Mesendoderm (in vitro differentiated cells): ENCODE results near the gene TAB3.

Experiments
- DNase-seq: peaks from one replicate; pipeline ENCODE4 v3.0.0; 2013
- H2AK5ac ChIP-seq: 2 replicates; pipeline ENCODE4 v1.6.1; 2013; ENCODE audit warnings: low read length, inconsistent platforms
- H2BK120ac ChIP-seq: 2 replicates; pipeline ENCODE4 v1.6.1; 2013; ENCODE audit warnings: low read depth, mild to moderate bottlenecking, low read length, moderate library complexity, mixed read lengths
- H2BK15ac ChIP-seq: replicated peaks from 2 replicates; pipeline ENCODE4 v1.6.1; 2013; ENCODE audit warnings: low read depth, mild to moderate bottlenecking, moderate library complexity
- H2BK5ac ChIP-seq: 2 replicates; pipeline ENCODE4 v1.6.1; 2013; ENCODE audit warnings: low read length, inconsistent platforms
- H3K18ac ChIP-seq: 2 replicates; pipeline ENCODE4 v1.6.1; 2013; ENCODE audit warnings: mild to moderate bottlenecking, low read length, mixed read lengths
- H3K23ac ChIP-seq: one replicate; pipeline ENCODE4 v1.6.1; 2013; ENCODE audit warnings: low read length
- H3K27ac ChIP-seq: 2 replicates; pipeline ENCODE4 v1.5.1; 2013; ENCODE audit warnings: low read depth, mild to moderate bottlenecking, inconsistent platforms, low read length, moderate library complexity
- H3K27me3 ChIP-seq: 2 replicates; pipeline ENCODE4 v1.6.1; 2013; ENCODE audit warnings: low read length, control low read depth, mild to moderate bottlenecking, inconsistent platforms; ENCODE audit not compliant: insufficient read depth, poor library complexity
- H3K36me3 ChIP-seq: 2 replicates; pipeline ENCODE4 v1.6.1; 2013; ENCODE audit warnings: low read length, inconsistent platforms; ENCODE audit not compliant: control insufficient read depth, insufficient read depth
- H3K4ac ChIP-seq: one replicate; pipeline ENCODE4 v1.6.1; 2013; ENCODE audit warnings: low read depth, mild to moderate bottlenecking, low read length, moderate library complexity
- H3K4me1 ChIP-seq: 2 replicates; pipeline ENCODE4 v1.6.1; 2013; ENCODE audit warnings: low read depth, low read length, inconsistent platforms; ENCODE audit not compliant: control insufficient read depth
- H3K4me2 ChIP-seq: 2 replicates; pipeline ENCODE4 v1.6.1; 2013; ENCODE audit warnings: low read length
- H3K4me3 ChIP-seq: 2 replicates; pipeline ENCODE4 v1.5.1; 2013; ENCODE audit warnings: mild to moderate bottlenecking, low read length
- H3K56ac ChIP-seq: one replicate; pipeline ENCODE4 v1.6.1; 2013; ENCODE audit warnings: low read length
- H3K79me1 ChIP-seq: 2 replicates; pipeline ENCODE4 v1.6.1; 2013; ENCODE audit warnings: low read length, inconsistent platforms
- H3K79me2 ChIP-seq: 2 replicates; pipeline ENCODE4 v1.6.1; 2013; ENCODE audit warnings: mild to moderate bottlenecking, low read length; ENCODE audit not compliant: control insufficient read depth, insufficient read depth
- H3K9ac ChIP-seq: 2 replicates; pipeline ENCODE4 v1.6.1; 2013; ENCODE audit warnings: low read length, inconsistent platforms
- H4K5ac ChIP-seq: one replicate; pipeline ENCODE4 v1.6.1; 2013; ENCODE audit warnings: low read length
- H4K8ac ChIP-seq: one replicate; pipeline ENCODE4 v1.6.1; 2013; ENCODE audit warnings: low read depth, mild to moderate bottlenecking, control low read depth, low read length, moderate library complexity
- WGBS: extraction: QIAGEN DNeasy Blood & Tissue Kit; methylation state at CpG from one replicate; pipeline ENCODE4 v1.1.7; 2013; ENCODE audit warnings: low lambda C conversion rate, missing lambda C conversion rate; ENCODE audit not compliant: insufficient coverage; ENCODE audit errors: extremely low coverage; 5-methylcytosine and 5-hydroxymethylcytosine counted together

Gene TAB3

DNA sequence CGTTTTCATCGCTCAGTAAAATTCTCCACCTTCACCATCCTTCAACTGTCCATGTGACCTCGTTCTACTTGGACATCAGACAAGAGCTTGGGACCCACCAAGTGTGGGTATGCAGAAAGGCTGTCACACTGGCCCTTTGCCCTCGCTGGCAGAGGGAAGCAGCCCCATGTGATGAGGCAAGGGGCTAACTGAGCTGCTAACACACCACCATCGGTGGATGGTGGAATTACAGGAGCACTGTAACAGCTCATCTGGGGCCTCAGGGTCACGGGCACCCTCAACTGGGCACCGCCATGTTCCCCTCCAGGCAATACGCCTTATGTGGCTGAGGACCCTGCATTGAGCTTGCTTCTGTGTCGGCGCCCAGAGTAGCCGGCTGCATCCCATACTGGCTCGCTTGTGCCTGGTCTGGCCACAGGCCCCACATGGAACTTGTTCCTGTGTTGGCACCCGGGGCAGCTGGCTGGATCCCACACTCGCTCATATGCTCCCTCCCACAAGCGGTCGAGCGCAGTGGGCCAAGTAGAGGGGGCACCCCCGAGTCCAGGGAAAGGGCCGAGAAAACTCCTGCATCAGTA lies 109.5 kb downstream of the TAB3 start:
- DNase-seq: no peak
- H3K4ac ChIP-seq: no peak overlapping the region
- no peak overlapping the region for H3K56ac ChIP-seq
- H3K27me3 ChIP-seq: no peaks in the 10 kb centered on the region
- H3K4me1 ChIP-seq: no peaks in the 10 kb centered on the region
- no peak overlapping the region for H2BK15ac ChIP-seq
- H3K9ac ChIP-seq: no peak overlapping the region
- no peaks in the 10 kb centered on the region for H3K79me2 ChIP-seq
- no peak overlapping the region for H2BK120ac ChIP-seq
- no peak overlapping the region for H3K4me3 ChIP-seq
- H3K79me1 ChIP-seq: no peaks in the 10 kb centered on the region
- no peak overlapping the region for H4K8ac ChIP-seq
- no peak overlapping the region for H3K27ac ChIP-seq
- no peak overlapping the region for H2BK5ac ChIP-seq
- no peak overlapping the region for H3K4me2 ChIP-seq
- no peak overlapping the region for H3K18ac ChIP-seq
- H4K5ac ChIP-seq: no peak overlapping the region
- no peak overlapping the region for H2AK5ac ChIP-seq
- no peak overlapping the region for H3K23ac ChIP-seq
- WGBS: no CpG with 5 or more reads among the region's 19 CpGs
- H3K36me3 ChIP-seq: no peaks in the 10 kb centered on the region

DNA sequence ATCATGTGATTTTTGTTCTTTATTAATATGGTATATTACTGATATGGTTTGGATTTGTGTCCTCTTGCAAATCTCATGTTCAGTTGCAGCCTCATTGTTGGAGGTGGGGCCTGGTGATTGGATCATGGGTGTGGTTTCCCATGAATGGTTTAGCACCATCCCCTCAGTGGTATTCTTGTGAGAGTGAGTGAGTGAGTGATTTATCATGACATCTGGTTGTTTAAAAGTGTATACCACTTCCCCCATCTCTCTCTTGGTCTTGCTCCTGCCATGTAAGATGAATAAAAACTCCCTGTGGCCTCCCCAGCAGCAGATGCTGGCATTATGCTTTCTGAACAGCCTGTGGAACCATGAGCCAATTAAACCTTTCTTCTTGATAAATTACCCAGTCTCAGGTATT lies 111.5 kb downstream of the TAB3 start:
- H3K27me3 ChIP-seq: no peaks in the 10 kb centered on the region
- H3K79me2 ChIP-seq: no peaks in the 10 kb centered on the region
- H2BK15ac ChIP-seq: no peak overlapping the region
- no peak overlapping the region for H3K4me2 ChIP-seq
- no peak for DNase-seq
- no peaks in the 10 kb centered on the region for H3K36me3 ChIP-seq
- no peaks in the 10 kb centered on the region for H3K4me1 ChIP-seq
- H2BK120ac ChIP-seq: no peak overlapping the region
- H4K8ac ChIP-seq: no peak overlapping the region
- H3K4ac ChIP-seq: no peak overlapping the region
- H3K27ac ChIP-seq: no peak overlapping the region
- H3K23ac ChIP-seq: no peak overlapping the region
- H3K18ac ChIP-seq: no peak overlapping the region
- no peak overlapping the region for H3K9ac ChIP-seq
- H2AK5ac ChIP-seq: no peak overlapping the region
- H4K5ac ChIP-seq: no peak overlapping the region
- no peak overlapping the region for H3K56ac ChIP-seq
- H3K79me1 ChIP-seq: no peaks in the 10 kb centered on the region
- no peak overlapping the region for H2BK5ac ChIP-seq
- H3K4me3 ChIP-seq: no peak overlapping the region
